ENCODE results near the gene SLC12A8. TPM values are rescaled to one million over a fixed set of nuclear protein-coding genes. Genes with fewer than 3 reads are reported as not detected.

Gene SLC12A8
- 1.8 TPM for polyA plus RNA-seq (2013, experiment 1 of 2)
- polyA plus RNA-seq (2013, experiment 2 of 2), result 1.9 TPM

DNA sequence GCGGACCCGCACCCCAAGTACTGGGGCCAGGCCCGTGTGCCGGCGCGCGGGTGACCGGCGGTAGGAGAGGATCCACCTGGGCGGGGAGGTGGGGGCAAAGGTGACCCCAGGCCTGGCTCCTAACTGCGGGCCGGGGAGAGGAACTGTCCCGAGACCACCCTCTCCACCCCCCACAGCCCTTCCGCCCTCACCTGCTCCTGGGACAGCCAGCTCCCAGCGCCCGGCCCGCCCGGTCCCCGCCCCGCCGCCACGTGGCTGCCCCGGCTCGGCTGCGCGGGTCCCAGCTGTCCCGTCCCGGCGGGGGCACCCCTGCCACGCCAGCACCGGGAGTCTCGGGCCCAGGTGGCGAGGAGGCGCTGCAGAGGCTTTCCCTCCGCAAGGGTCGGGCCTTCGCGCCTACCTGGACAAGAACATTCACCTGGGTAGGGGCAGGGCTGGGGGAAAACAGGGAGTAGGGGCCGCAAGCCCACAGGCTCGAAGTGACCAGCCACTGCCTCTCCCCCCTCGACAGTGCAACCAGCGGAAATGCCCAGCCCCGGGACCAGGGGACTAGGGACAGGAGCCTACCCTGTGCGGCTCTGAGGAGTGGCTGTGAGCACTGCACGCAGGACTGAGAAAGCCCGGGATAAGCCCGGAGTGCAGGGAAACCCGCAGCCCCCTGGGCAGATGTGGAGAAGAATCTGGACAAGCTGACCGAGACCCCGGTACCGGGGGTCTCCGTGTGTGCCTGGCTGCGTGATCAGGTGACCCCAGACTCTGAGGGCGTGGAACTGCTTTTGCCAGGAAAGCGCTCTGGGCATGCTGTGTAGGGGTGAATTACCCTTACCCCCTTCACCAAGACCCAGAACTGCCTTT lies at the start of gene SLC12A8:
Gene SLC12A8, minus strand, starts transcription at position 240 of the 855 bp plus-strand sequence. CDS start 1,399 bp downstream, outside the sequence.
- Histone ChIP-seq H3K79me1 (ENCODE audit: low read depth, low read length) (peaks cover 2% of the 10 kb centered on the region), H2BK12ac (ENCODE audit: low read length) (peak within 1 kb of the TSS; percentile 91), H3K4ac (ENCODE audit: low read length) (peak within 1 kb of the TSS; percentile 79), H4K8ac (ENCODE audit: low read depth, low read length) (peak within 1 kb of the TSS; percentile 99), H2BK120ac (ENCODE audit: low read depth, low read length) (peak within 1 kb of the TSS; percentile 83), H3K9me3 (replicated peaks in 1 of 2; ENCODE audit: control insufficient read depth in 2 of 2, insufficient read depth in 1 of 2, low read depth in 1 of 2, low read length in 2 of 2) (no peaks in the 10 kb centered on the region), H3K23ac (ENCODE audit: low read depth, low read length, poor library complexity) (peak within 1 kb of the TSS; percentile 87), H2BK5ac (ENCODE audit: low read length) (peak within 1 kb of the TSS; percentile 92), H2AK5ac (ENCODE audit: low read depth, low read length) (peak within 1 kb of the TSS; percentile 99), H2AFZ (ENCODE audit: low read length) (peak within 1 kb of the TSS; percentile 95), H3K18ac (ENCODE audit: low read length) (peak within 1 kb of the TSS; percentile 96), H2BK15ac (ENCODE audit: low read length) (peak within 1 kb of the TSS; percentile 96), H3K4me2 (ENCODE audit: insufficient read depth, low read length, poor library complexity, severe bottlenecking) (peak within 1 kb of the TSS; percentile 100), H4K91ac (ENCODE audit: low read depth, low read length, poor library complexity) (peak within 1 kb of the TSS; percentile 60), H3K36me3 (replicated peaks in 1 of 2; ENCODE audit: control insufficient read depth in 2 of 2, insufficient read depth in 2 of 2, low read length in 2 of 2) (no peaks in the 10 kb centered on the region), H3K4me1 (ENCODE audit: control insufficient read depth in 2 of 2, insufficient read depth in 1 of 2, low read depth in 1 of 2, low read length in 2 of 2) (peaks cover 5 to 15% of the 10 kb centered on the region in 2 donors), H3K27ac (replicated peaks; ENCODE audit: low read length) (no peak within 1 kb of the TSS), H3K27me3 (ENCODE audit: control insufficient read depth in 3 of 3, insufficient read depth in 3 of 3, low read depth in 1 of 3, low read length in 3 of 3) (peaks cover 0 to 61% (median 4%) of the 10 kb centered on the region in 3 experiments), H3K9ac (ENCODE audit: low read depth, low read length, poor library complexity) (peak within 1 kb of the TSS; percentile 78), H3K14ac (ENCODE audit: low read length) (peak within 1 kb of the TSS; percentile 95), H3K4me3 (ENCODE audit: low read length in 2 of 2) (peak within 1 kb of the TSS; percentile 41 to 85)
- no peak for DNase-seq (ENCODE audit: low spot score)
- WGBS, 2 donors (ENCODE audit: extremely low coverage in 2 of 2, insufficient read length in 2 of 2, insufficient replicate concordance in 1 of 2), result no CpG with 5 or more reads among the region's 55 CpGs

DNA sequence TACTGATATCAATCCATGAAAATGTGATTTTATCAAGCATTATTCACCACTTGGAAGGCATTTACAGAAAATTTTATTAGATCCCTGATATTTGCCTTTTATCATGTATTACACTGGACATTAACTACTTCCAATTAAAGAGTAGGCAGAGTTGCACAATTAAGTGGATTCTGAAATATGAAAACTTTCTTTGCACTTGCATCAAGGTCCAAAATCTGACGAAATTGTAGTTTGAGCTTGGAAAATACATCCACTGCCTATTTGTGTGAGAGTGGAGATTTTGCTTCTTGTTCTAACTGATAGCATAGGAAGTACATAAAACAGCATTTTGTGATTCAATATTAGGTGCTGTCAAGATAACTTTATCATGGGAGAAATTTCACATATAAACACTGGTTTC lies 49.6 kb upstream of the SLC12A8 start:
- Histone ChIP-seq H3K9ac (ENCODE audit: low read depth, low read length, poor library complexity) (no peak overlapping the region), H2BK12ac (ENCODE audit: low read length) (no peak overlapping the region), H3K27me3 (ENCODE audit: control insufficient read depth in 3 of 3, insufficient read depth in 3 of 3, low read depth in 1 of 3, low read length in 3 of 3) (no peaks in the 10 kb centered on the region), H3K4me3 (ENCODE audit: low read length in 2 of 2) (no peak overlapping the region), H2AK5ac (ENCODE audit: low read depth, low read length) (no peak overlapping the region), H2BK120ac (ENCODE audit: low read depth, low read length) (no peak overlapping the region), H2AFZ (ENCODE audit: low read length) (no peak overlapping the region), H3K27ac (replicated peaks; ENCODE audit: low read length) (no peak overlapping the region), H3K36me3 (replicated peaks in 1 of 2; ENCODE audit: control insufficient read depth in 2 of 2, insufficient read depth in 2 of 2, low read length in 2 of 2) (peaks cover 0 to 19% of the 10 kb centered on the region in 2 donors), H3K79me1 (ENCODE audit: low read depth, low read length) (no peaks in the 10 kb centered on the region), H2BK5ac (ENCODE audit: low read length) (no peak overlapping the region), H3K4me2 (ENCODE audit: insufficient read depth, low read length, poor library complexity, severe bottlenecking) (no peak overlapping the region), H3K9me3 (replicated peaks in 1 of 2; ENCODE audit: control insufficient read depth in 2 of 2, insufficient read depth in 1 of 2, low read depth in 1 of 2, low read length in 2 of 2) (peaks cover 0 to 15% of the 10 kb centered on the region in 2 donors), H2BK15ac (ENCODE audit: low read length) (no peak overlapping the region), H3K4ac (ENCODE audit: low read length) (no peak overlapping the region), H4K8ac (ENCODE audit: low read depth, low read length) (no peak overlapping the region), H3K18ac (ENCODE audit: low read length) (no peak overlapping the region), H3K14ac (ENCODE audit: low read length) (no peak overlapping the region), H3K4me1 (ENCODE audit: control insufficient read depth in 2 of 2, insufficient read depth in 1 of 2, low read depth in 1 of 2, low read length in 2 of 2) (peaks cover 0 to 2% of the 10 kb centered on the region in 2 donors), H3K23ac (ENCODE audit: low read depth, low read length, poor library complexity) (no peak overlapping the region), H4K91ac (ENCODE audit: low read depth, low read length, poor library complexity) (no peak overlapping the region)
- DNase-seq (ENCODE audit: low spot score), result no peak
- no CpG with 5 or more reads among the region's 1 CpG for WGBS, 2 donors (ENCODE audit: extremely low coverage in 2 of 2, insufficient read length in 2 of 2, insufficient replicate concordance in 1 of 2)

GRCh38 chr3:125261031-125261430 lies 48.5 kb upstream of the SLC12A8 start:
- Histone ChIP-seq H2BK12ac (ENCODE audit: low read length) (no peak overlapping the region), H4K8ac (ENCODE audit: low read depth, low read length) (no peak overlapping the region), H2AFZ (ENCODE audit: low read length) (no peak overlapping the region), H3K23ac (ENCODE audit: low read depth, low read length, poor library complexity) (no peak overlapping the region), H2AK5ac (ENCODE audit: low read depth, low read length) (no peak overlapping the region), H3K27me3 (ENCODE audit: control insufficient read depth in 3 of 3, insufficient read depth in 3 of 3, low read depth in 1 of 3, low read length in 3 of 3) (no peaks in the 10 kb centered on the region), H2BK120ac (ENCODE audit: low read depth, low read length) (no peak overlapping the region), H3K4me3 (ENCODE audit: low read length in 2 of 2) (no peak overlapping the region), H4K91ac (ENCODE audit: low read depth, low read length, poor library complexity) (no peak overlapping the region), H2BK15ac (ENCODE audit: low read length) (no peak overlapping the region), H3K4ac (ENCODE audit: low read length) (no peak overlapping the region), H3K9me3 (replicated peaks in 1 of 2; ENCODE audit: control insufficient read depth in 2 of 2, insufficient read depth in 1 of 2, low read depth in 1 of 2, low read length in 2 of 2) (peaks cover 0 to 13% of the 10 kb centered on the region in 2 donors), H3K36me3 (replicated peaks in 1 of 2; ENCODE audit: control insufficient read depth in 2 of 2, insufficient read depth in 2 of 2, low read length in 2 of 2) (peaks cover 0 to 19% of the 10 kb centered on the region in 2 donors), H3K79me1 (ENCODE audit: low read depth, low read length) (no peaks in the 10 kb centered on the region), H3K4me2 (ENCODE audit: insufficient read depth, low read length, poor library complexity, severe bottlenecking) (no peak overlapping the region), H3K27ac (replicated peaks; ENCODE audit: low read length) (no peak overlapping the region), H2BK5ac (ENCODE audit: low read length) (no peak overlapping the region), H3K9ac (ENCODE audit: low read depth, low read length, poor library complexity) (no peak overlapping the region), H3K14ac (ENCODE audit: low read length) (no peak overlapping the region), H3K4me1 (ENCODE audit: control insufficient read depth in 2 of 2, insufficient read depth in 1 of 2, low read depth in 1 of 2, low read length in 2 of 2) (peaks cover 0 to 2% of the 10 kb centered on the region in 2 donors), H3K18ac (ENCODE audit: low read length) (no peak overlapping the region)
- no peak for DNase-seq (ENCODE audit: low spot score)
- WGBS, 2 donors (ENCODE audit: extremely low coverage in 2 of 2, insufficient read length in 2 of 2, insufficient replicate concordance in 1 of 2), result no CpG with 5 or more reads among the region's 1 CpG

DNA sequence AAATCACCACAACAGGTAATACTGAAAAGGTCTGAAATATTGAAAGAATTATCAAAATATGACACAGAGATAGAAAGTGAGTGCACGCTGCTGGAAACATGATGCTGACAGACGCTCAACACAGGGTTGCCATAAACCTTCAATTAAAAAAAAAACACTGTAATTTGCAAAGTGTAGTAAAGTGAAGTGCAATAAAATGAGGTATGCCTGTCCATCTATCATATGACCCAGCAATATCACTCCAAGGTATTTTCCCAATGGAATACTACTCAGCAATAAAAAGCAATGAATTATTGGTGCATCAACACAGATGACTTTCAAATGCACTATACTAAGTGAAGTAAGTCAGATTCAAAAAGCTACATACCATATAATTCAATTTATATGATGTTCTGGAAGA lies 47.6 kb upstream of the SLC12A8 start:
- Histone ChIP-seq H3K27ac (replicated peaks; ENCODE audit: low read length) (no peak overlapping the region), H3K4me1 (ENCODE audit: control insufficient read depth in 2 of 2, insufficient read depth in 1 of 2, low read depth in 1 of 2, low read length in 2 of 2) (peaks cover 0 to 2% of the 10 kb centered on the region in 2 donors), H2BK5ac (ENCODE audit: low read length) (no peak overlapping the region)

More for the DNA sequence above, 47.6 kb upstream of the SLC12A8 start:
- Histone ChIP-seq H3K18ac (ENCODE audit: low read length) (no peak overlapping the region), H3K79me1 (ENCODE audit: low read depth, low read length) (no peaks in the 10 kb centered on the region), H4K91ac (ENCODE audit: low read depth, low read length, poor library complexity) (no peak overlapping the region), H2BK12ac (ENCODE audit: low read length) (no peak overlapping the region), H2BK120ac (ENCODE audit: low read depth, low read length) (no peak overlapping the region), H3K36me3 (replicated peaks in 1 of 2; ENCODE audit: control insufficient read depth in 2 of 2, insufficient read depth in 2 of 2, low read length in 2 of 2) (peaks cover 0 to 21% of the 10 kb centered on the region in 2 donors), H3K27me3 (ENCODE audit: control insufficient read depth in 3 of 3, insufficient read depth in 3 of 3, low read depth in 1 of 3, low read length in 3 of 3) (no peaks in the 10 kb centered on the region), H3K23ac (ENCODE audit: low read depth, low read length, poor library complexity) (no peak overlapping the region), H2AFZ (ENCODE audit: low read length) (no peak overlapping the region), H3K4me2 (ENCODE audit: insufficient read depth, low read length, poor library complexity, severe bottlenecking) (no peak overlapping the region), H2AK5ac (ENCODE audit: low read depth, low read length) (no peak overlapping the region), H3K9ac (ENCODE audit: low read depth, low read length, poor library complexity) (no peak overlapping the region), H2BK15ac (ENCODE audit: low read length) (no peak overlapping the region), H4K8ac (ENCODE audit: low read depth, low read length) (no peak overlapping the region), H3K9me3 (replicated peaks in 1 of 2; ENCODE audit: control insufficient read depth in 2 of 2, insufficient read depth in 1 of 2, low read depth in 1 of 2, low read length in 2 of 2) (peaks cover 0 to 17% of the 10 kb centered on the region in 2 donors), H3K4me3 (ENCODE audit: low read length in 2 of 2) (no peak overlapping the region), H3K14ac (ENCODE audit: low read length) (no peak overlapping the region), H3K4ac (ENCODE audit: low read length) (no peak overlapping the region)
- DNase-seq (ENCODE audit: low spot score), result no peak
- no CpG with 5 or more reads among the region's 2 CpGs for WGBS, 2 donors (ENCODE audit: extremely low coverage in 2 of 2, insufficient read length in 2 of 2, insufficient replicate concordance in 1 of 2)

Measured in neuronal stem cell (in vitro differentiated cells).